Erythroblast (primary cell): ENCODE results near the gene MACROD2.

Experiments
- GATA1 ChIP-seq: IDR thresholded peaks from 2 replicates; pipeline ENCODE4 v1.6.1; 2011; ENCODE audit warnings: low read depth, mild to moderate bottlenecking, control low read depth, low read length, moderate library complexity
- POLR2A ChIP-seq: IDR thresholded peaks from 2 replicates; pipeline ENCODE4 v1.6.1; 2011; ENCODE audit warnings: mild to moderate bottlenecking, low read length

GRCh38 chr20:15512916-15513315, 1517.6 kb downstream of the MACROD2 start:
- TF ChIP-seq POLR2A (no peak), GATA1 (no peak)
